WTC11 (cell line): ENCODE results near the gene FFAR4.

Source experiments
- NR2C2 ChIP-seq: sonication (generic); formaldehyde crosslinking; IDR thresholded peaks from 2 replicates; pipeline ENCODE4 v1.8.0; 2022; ENCODE audit warnings: mild to moderate bottlenecking, missing genetic modification reagents
- TF ChIP-seq, protein P1 (sequence below): fragments of 200-600 bp; IDR thresholded peaks from 2 replicates; pipeline ENCODE4 v1.8.0; 2022; ENCODE audit warnings: antibody characterized with exemption
- TF ChIP-seq, protein P2 (sequence below): sonication (generic); formaldehyde crosslinking; conservative IDR thresholded peaks from 2 replicates; pipeline ENCODE4 v1.8.1; 2022; ENCODE audit warnings: mild to moderate bottlenecking, missing genetic modification reagents
- TF ChIP-seq, protein P3 (sequence below): sonication (generic); formaldehyde crosslinking; IDR thresholded peaks from 2 replicates; pipeline ENCODE4 v1.8.1; 2022; ENCODE audit warnings: low read depth, mild to moderate bottlenecking, moderate library complexity, missing genetic modification reagents, borderline replicate concordance

DNA sequence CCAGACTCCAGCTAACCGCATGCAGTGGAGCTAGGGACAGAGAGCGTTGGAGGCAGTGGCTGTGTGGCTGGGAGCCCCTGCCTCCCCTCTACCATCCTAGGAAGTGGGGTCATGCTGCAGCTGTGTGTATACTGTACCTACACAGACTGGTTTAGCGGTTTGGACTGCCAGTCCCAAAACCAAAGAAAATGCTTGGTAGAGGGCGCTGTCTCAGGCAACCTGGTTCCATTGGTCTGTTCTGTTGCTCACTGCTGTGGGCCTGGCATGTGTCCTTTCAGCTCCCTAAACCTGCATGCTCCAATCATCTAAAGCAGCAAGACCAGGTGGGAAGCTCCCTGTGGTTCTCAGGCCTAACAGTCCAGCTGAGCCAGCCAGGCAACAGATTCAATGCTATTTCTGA lies 30.1 kb downstream of the FFAR4 start:
- no peak for TF ChIP-seq NR2C2 (CRISPR knock-in tag)
- TF ChIP-seq, protein P1, sequence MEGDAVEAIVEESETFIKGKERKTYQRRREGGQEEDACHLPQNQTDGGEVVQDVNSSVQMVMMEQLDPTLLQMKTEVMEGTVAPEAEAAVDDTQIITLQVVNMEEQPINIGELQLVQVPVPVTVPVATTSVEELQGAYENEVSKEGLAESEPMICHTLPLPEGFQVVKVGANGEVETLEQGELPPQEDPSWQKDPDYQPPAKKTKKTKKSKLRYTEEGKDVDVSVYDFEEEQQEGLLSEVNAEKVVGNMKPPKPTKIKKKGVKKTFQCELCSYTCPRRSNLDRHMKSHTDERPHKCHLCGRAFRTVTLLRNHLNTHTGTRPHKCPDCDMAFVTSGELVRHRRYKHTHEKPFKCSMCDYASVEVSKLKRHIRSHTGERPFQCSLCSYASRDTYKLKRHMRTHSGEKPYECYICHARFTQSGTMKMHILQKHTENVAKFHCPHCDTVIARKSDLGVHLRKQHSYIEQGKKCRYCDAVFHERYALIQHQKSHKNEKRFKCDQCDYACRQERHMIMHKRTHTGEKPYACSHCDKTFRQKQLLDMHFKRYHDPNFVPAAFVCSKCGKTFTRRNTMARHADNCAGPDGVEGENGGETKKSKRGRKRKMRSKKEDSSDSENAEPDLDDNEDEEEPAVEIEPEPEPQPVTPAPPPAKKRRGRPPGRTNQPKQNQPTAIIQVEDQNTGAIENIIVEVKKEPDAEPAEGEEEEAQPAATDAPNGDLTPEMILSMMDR, result no peak
- TF ChIP-seq, protein P2, sequence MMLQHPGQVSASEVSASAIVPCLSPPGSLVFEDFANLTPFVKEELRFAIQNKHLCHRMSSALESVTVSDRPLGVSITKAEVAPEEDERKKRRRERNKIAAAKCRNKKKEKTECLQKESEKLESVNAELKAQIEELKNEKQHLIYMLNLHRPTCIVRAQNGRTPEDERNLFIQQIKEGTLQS, result no peak
- TF ChIP-seq, protein P3, sequence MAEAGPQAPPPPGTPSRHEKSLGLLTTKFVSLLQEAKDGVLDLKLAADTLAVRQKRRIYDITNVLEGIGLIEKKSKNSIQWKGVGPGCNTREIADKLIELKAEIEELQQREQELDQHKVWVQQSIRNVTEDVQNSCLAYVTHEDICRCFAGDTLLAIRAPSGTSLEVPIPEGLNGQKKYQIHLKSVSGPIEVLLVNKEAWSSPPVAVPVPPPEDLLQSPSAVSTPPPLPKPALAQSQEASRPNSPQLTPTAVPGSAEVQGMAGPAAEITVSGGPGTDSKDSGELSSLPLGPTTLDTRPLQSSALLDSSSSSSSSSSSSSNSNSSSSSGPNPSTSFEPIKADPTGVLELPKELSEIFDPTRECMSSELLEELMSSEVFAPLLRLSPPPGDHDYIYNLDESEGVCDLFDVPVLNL (CRISPR knock-in tag), result no peak
